IgD-negative memory B cell (primary cell): ENCODE results near the gene NFATC2. TPM values are rescaled to one million over a fixed set of nuclear protein-coding genes. Genes with fewer than 3 reads are reported as not detected.
"Not testable (repeated sequence)": the region's sequence is repeated elsewhere in the genome, so short reads cannot be mapped to it uniquely, and the experiment has no call there.

Source experiments
- H3K27ac Mint-ChIP-seq, 3 donors: one replicate each; pipeline ENCODE4 v1.8.0; 2020 to 2022; ENCODE audit warnings: mild to moderate bottlenecking in 3 of 3, mixed read lengths in 3 of 3, moderate library complexity in 1 of 3
- H3K27me3 Mint-ChIP-seq: one replicate; pipeline ENCODE4 v1.8.0; 2021; ENCODE audit warnings: mixed read lengths
- H3K36me3 Mint-ChIP-seq: one replicate; pipeline ENCODE4 v1.8.0; 2020; ENCODE audit warnings: mild to moderate bottlenecking, mixed read lengths
- H3K4me1 Mint-ChIP-seq, 3 donors: one replicate each; pipeline ENCODE4 v1.8.0; 2020 to 2022; ENCODE audit warnings: mixed read lengths in 3 of 3, mild to moderate bottlenecking in 1 of 3
- H3K4me3 Mint-ChIP-seq, 4 donors: one replicate each; pipeline ENCODE4 v1.8.0; 2020 to 2022; ENCODE audit warnings: mild to moderate bottlenecking in 4 of 4, mixed read lengths in 4 of 4, moderate library complexity in 3 of 4
- H3K9me3 Mint-ChIP-seq, 3 donors: one replicate each; pipeline ENCODE4 v1.8.0; 2020 to 2021; ENCODE audit warnings: mixed read lengths in 3 of 3, mild to moderate bottlenecking in 1 of 3
- polyA plus RNA-seq: library from polyadenylated mRNA; unstranded; fragments of 300-500 nt; fragmentation: Illumina TruSeq; gene quantifications from one replicate; pipeline ENCODE4 v1.2.3, GENCODE V29; 2021

NFATC2 gene
- polyA plus RNA-seq, 1 donor from 2014 or later: 17.4 TPM

- Mint-ChIP-seq H3K9me3 (no peaks in the 10 kb centered on the region), H3K27me3 (no peaks in the 10 kb centered on the region), H3K4me1 (peaks cover 25 to 36% (median 32%) of the 10 kb centered on the region in 3 donors), H3K36me3 (peaks cover 15% of the 10 kb centered on the region), H3K27ac (peak overlapping the region in 2 of 3 donors; percentile 23 to 36), H3K4me3 (peak overlapping the region in 3 of 4 donors; percentile 33 to 79 (median 55))
Measured at GRCh38 chr20:51481341-51481914, 61.1 kb downstream of the NFATC2 start.

- H3K9me3 Mint-ChIP-seq: no peaks in the 10 kb centered on the region
- peaks cover 25 to 37% (median 32%) of the 10 kb centered on the region in 3 donors for H3K4me1 Mint-ChIP-seq
- H3K36me3 Mint-ChIP-seq: peaks cover 7% of the 10 kb centered on the region
- peak overlapping the region in 1 of 3 donors; percentile 36 for H3K27ac Mint-ChIP-seq
- no peaks in the 10 kb centered on the region for H3K27me3 Mint-ChIP-seq
- peak overlapping the region in 2 of 4 donors; percentile 70 to 89 for H3K4me3 Mint-ChIP-seq
Measured at GRCh38 chr20:51480507-51481270, 61.8 kb downstream of the NFATC2 start.

- not testable (repeated sequence) for H3K4me3 Mint-ChIP-seq, H3K27ac Mint-ChIP-seq, H3K27me3 Mint-ChIP-seq, H3K9me3 Mint-ChIP-seq
- H3K36me3 Mint-ChIP-seq: peaks cover 10% of the 10 kb centered on the region
- peaks cover 13 to 21% (median 14%) of the 10 kb centered on the region in 3 donors for H3K4me1 Mint-ChIP-seq
Measured at GRCh38 chr20:51476106-51476505, 66.4 kb downstream of the NFATC2 start.

- Mint-ChIP-seq H3K4me1 (peaks cover 3 to 13% (median 9%) of the 10 kb centered on the region in 3 donors), H3K4me3 (no peak overlapping the region), H3K9me3 (no peaks in the 10 kb centered on the region), H3K27me3 (no peaks in the 10 kb centered on the region), H3K36me3 (peaks cover 14% of the 10 kb centered on the region), H3K27ac (no peak overlapping the region)
Measured at GRCh38 chr20:51473771-51474170, 68.7 kb downstream of the NFATC2 start.

- Mint-ChIP-seq H3K4me3 (no peak overlapping the region), H3K27ac (no peak overlapping the region), H3K9me3 (no peaks in the 10 kb centered on the region), H3K27me3 (no peaks in the 10 kb centered on the region), H3K4me1 (peaks cover 3 to 9% (median 9%) of the 10 kb centered on the region in 3 donors), H3K36me3 (peaks cover 14% of the 10 kb centered on the region)
Measured at GRCh38 chr20:51473256-51473655, 69.3 kb downstream of the NFATC2 start.

- no peaks in the 10 kb centered on the region for H3K9me3 Mint-ChIP-seq
- peak overlapping the region in 1 of 3 donors; percentile 45 for H3K27ac Mint-ChIP-seq
- peaks cover 13% of the 10 kb centered on the region for H3K36me3 Mint-ChIP-seq
- H3K27me3 Mint-ChIP-seq: no peaks in the 10 kb centered on the region
- peaks cover 4 to 9% (median 4%) of the 10 kb centered on the region in 3 donors for H3K4me1 Mint-ChIP-seq
- no peak overlapping the region for H3K4me3 Mint-ChIP-seq
Measured at GRCh38 chr20:51470907-51471411, 71.6 kb downstream of the NFATC2 start.

GRCh38 chr20:51470499-51470820 is 72.1 kb downstream of the NFATC2 start:
- H3K36me3 Mint-ChIP-seq: peaks cover 13% of the 10 kb centered on the region
- no peaks in the 10 kb centered on the region for H3K27me3 Mint-ChIP-seq
- peaks cover under 1 to 9% (median 4%) of the 10 kb centered on the region in 3 donors for H3K4me1 Mint-ChIP-seq
- no peak overlapping the region for H3K4me3 Mint-ChIP-seq
- no peaks in the 10 kb centered on the region for H3K9me3 Mint-ChIP-seq
- H3K27ac Mint-ChIP-seq: peak overlapping the region in 1 of 3 donors; percentile 45

- Mint-ChIP-seq H3K27me3 (no peaks in the 10 kb centered on the region), H3K9me3 (no peaks in the 10 kb centered on the region), H3K36me3 (peaks cover 13% of the 10 kb centered on the region), H3K27ac (no peak overlapping the region), H3K4me3 (peak overlapping the region in 2 of 4 donors; percentile 41 to 60), H3K4me1 (peaks cover 0 to 9% (median 4%) of the 10 kb centered on the region in 3 donors)
Measured at GRCh38 chr20:51469578-51470498, 72.7 kb downstream of the NFATC2 start.

GRCh38 chr20:51469046-51469445 is 73.5 kb downstream of the NFATC2 start:
- Mint-ChIP-seq H3K9me3 (no peaks in the 10 kb centered on the region), H3K27me3 (no peaks in the 10 kb centered on the region), H3K27ac (no peak overlapping the region), H3K4me3 (no peak overlapping the region), H3K4me1 (peaks cover 0 to 9% (median 7%) of the 10 kb centered on the region in 3 donors), H3K36me3 (peaks cover 10% of the 10 kb centered on the region)

GRCh38 chr20:51468636-51469035 is 73.9 kb downstream of the NFATC2 start:
- Mint-ChIP-seq H3K27ac (no peak overlapping the region), H3K9me3 (no peaks in the 10 kb centered on the region), H3K36me3 (peaks cover 8% of the 10 kb centered on the region), H3K4me3 (no peak overlapping the region), H3K27me3 (no peaks in the 10 kb centered on the region), H3K4me1 (peaks cover 0 to 9% (median 7%) of the 10 kb centered on the region in 3 donors)

- Mint-ChIP-seq H3K36me3 (peaks cover 8% of the 10 kb centered on the region), H3K27ac (no peak overlapping the region), H3K9me3 (no peaks in the 10 kb centered on the region), H3K27me3 (no peaks in the 10 kb centered on the region), H3K4me3 (no peak overlapping the region), H3K4me1 (peaks cover 0 to 9% (median 7%) of the 10 kb centered on the region in 3 donors)
Measured at GRCh38 chr20:51467956-51468626, 74.4 kb downstream of the NFATC2 start.

- Mint-ChIP-seq H3K9me3 (peaks cover 0 to 2% (median 0%) of the 10 kb centered on the region in 3 donors), H3K4me3 (no peak overlapping the region), H3K36me3 (peaks cover 11% of the 10 kb centered on the region), H3K27me3 (no peaks in the 10 kb centered on the region), H3K4me1 (peaks cover 15 to 20% (median 16%) of the 10 kb centered on the region in 3 donors), H3K27ac (no peak overlapping the region)
Measured at GRCh38 chr20:51463998-51464397, 78.5 kb downstream of the NFATC2 start.

GRCh38 chr20:51463560-51463959 is 79.0 kb downstream of the NFATC2 start:
- no peak overlapping the region for H3K4me3 Mint-ChIP-seq
- H3K9me3 Mint-ChIP-seq: peaks cover 0 to 2% (median 0%) of the 10 kb centered on the region in 3 donors
- H3K27ac Mint-ChIP-seq: no peak overlapping the region
- H3K27me3 Mint-ChIP-seq: no peaks in the 10 kb centered on the region
- H3K36me3 Mint-ChIP-seq: peaks cover 11% of the 10 kb centered on the region
- H3K4me1 Mint-ChIP-seq: peaks cover 16 to 22% (median 17%) of the 10 kb centered on the region in 3 donors

GRCh38 chr20:51462566-51463276 is 79.8 kb downstream of the NFATC2 start:
- H3K27ac Mint-ChIP-seq: no peak overlapping the region

More at GRCh38 chr20:51462566-51463276, 79.8 kb downstream of the NFATC2 start:
- Mint-ChIP-seq H3K4me1 (peaks cover 16 to 21% (median 18%) of the 10 kb centered on the region in 3 donors), H3K4me3 (no peak overlapping the region), H3K36me3 (peaks cover 9% of the 10 kb centered on the region), H3K27me3 (no peaks in the 10 kb centered on the region), H3K9me3 (peaks cover 0 to 2% (median 0%) of the 10 kb centered on the region in 3 donors)
